ENCODE measurements around the gene NRXN2. TPM values are rescaled to one million over a fixed set of nuclear protein-coding genes. Genes with fewer than 3 reads are reported as not detected.

Gene NRXN2
- polyA plus RNA-seq, 1 of the 3 experiments (the other 2 are of a cell fraction): 0.15 TPM

DNA sequence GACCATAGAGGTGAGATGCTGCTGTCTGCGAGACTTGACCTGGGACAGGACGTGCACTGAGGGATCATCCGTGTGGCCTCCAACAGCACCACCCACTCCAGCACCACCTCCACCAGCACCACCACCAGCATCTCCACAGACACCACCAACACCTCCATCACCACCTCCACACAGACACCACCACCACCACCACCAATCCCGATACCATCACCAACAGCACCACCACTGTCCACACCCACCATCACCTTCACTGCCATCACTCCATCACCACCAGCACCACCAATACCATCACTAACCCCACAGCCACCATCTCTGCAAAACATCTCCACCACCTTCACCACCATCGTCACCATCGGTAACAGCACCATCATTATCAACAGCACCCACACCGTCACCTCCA lies 158.6 kb downstream of the NRXN2 start:
- Histone ChIP-seq H3K9ac (no peak overlapping the region), H4K20me1 (ENCODE audit: insufficient read depth) (no peaks in the 10 kb centered on the region), H3K79me2 (ENCODE audit: insufficient read depth) (no peaks in the 10 kb centered on the region), H3K9me2 (no peaks in the 10 kb centered on the region), H3F3A (replicated peaks; ENCODE audit: insufficient read depth) (no peaks in the 10 kb centered on the region), H3K36me3 (replicated peaks in 1 of 2; ENCODE audit: control insufficient read depth in 1 of 2, insufficient read depth in 2 of 2, low read length in 1 of 2) (no peaks in the 10 kb centered on the region), H3K27ac (ENCODE audit: low read depth in 2 of 2, low read length in 1 of 2) (no peak overlapping the region), H3K4me3 (ENCODE audit: low read depth in 2 of 2, low read length in 1 of 2) (no peak overlapping the region), H3K27me3 (ENCODE audit: insufficient read depth) (no peaks in the 10 kb centered on the region), H3K4me1 (ENCODE audit: control insufficient read depth in 1 of 2, insufficient read depth in 2 of 2, low read depth in 1 of 2, low read length in 1 of 2) (peaks cover 0 to 19% of the 10 kb centered on the region in 2 experiments; a peak in 2 of 4 replicates), H2AFZ (ENCODE audit: low read depth) (no peak overlapping the region), H3K4me2 (no peak overlapping the region), H3K9me3 (no peaks in the 10 kb centered on the region)
- ChIA-PET POLR2A (no interaction called here), CTCF (interaction anchor here (0.8 to 4.2 kb wide), 6 partner anchors 74 to 152 kb away, joined by 3 to 30 read pairs (median 6); no protein-coding TSS in a partner anchor)
- DNase-seq: no peak
- 87% methylated on average over 4 of the region's 7 CpGs for WGBS (ENCODE audit: low lambda C conversion rate)
- TF ChIP-seq RXRA (IDR thresholded peaks at IDR 0.05; ENCODE audit: borderline replicate concordance, low read depth) (no peak), EZH2phosphoT487 (IDR thresholded peaks at IDR 0.05; ENCODE audit: borderline replicate concordance, low read depth) (no peak), SIN3A (IDR thresholded peaks at IDR 0.05; ENCODE audit: borderline replicate concordance, low read depth, low read length) (no peak), RAD21 (IDR thresholded peaks at IDR 0.05; ENCODE audit: low read length) (no peak), TEAD4 (IDR thresholded peaks at IDR 0.05; ENCODE audit: borderline replicate concordance, insufficient read depth) (no peak), CHD2 (IDR thresholded peaks at IDR 0.05; ENCODE audit: low read length, partially characterized antibody) (no peak), GATA2 (CRISPR knock-in tag; IDR thresholded peaks at IDR 0.05) (no peak), NRF1 (IDR thresholded peaks at IDR 0.05; ENCODE audit: low read depth, low read length) (no peak), MEF2A (IDR thresholded peaks at IDR 0.05; ENCODE audit: borderline replicate concordance, low read depth) (no peak), MXI1 (IDR thresholded peaks at IDR 0.05; ENCODE audit: low read depth, low read length) (no peak), JUND (IDR thresholded peaks at IDR 0.05) (no peak), POLR2AphosphoS5 (IDR thresholded peaks at IDR 0.05; ENCODE audit: low read depth, low read length) (no peak)
- TF ChIP-seq, protein P1, sequence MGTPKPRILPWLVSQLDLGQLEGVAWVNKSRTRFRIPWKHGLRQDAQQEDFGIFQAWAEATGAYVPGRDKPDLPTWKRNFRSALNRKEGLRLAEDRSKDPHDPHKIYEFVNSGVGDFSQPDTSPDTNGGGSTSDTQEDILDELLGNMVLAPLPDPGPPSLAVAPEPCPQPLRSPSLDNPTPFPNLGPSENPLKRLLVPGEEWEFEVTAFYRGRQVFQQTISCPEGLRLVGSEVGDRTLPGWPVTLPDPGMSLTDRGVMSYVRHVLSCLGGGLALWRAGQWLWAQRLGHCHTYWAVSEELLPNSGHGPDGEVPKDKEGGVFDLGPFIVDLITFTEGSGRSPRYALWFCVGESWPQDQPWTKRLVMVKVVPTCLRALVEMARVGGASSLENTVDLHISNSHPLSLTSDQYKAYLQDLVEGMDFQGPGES (IDR thresholded peaks at IDR 0.05; ENCODE audit: low read depth, low read length): no peak
- TF ChIP-seq, protein P2, sequence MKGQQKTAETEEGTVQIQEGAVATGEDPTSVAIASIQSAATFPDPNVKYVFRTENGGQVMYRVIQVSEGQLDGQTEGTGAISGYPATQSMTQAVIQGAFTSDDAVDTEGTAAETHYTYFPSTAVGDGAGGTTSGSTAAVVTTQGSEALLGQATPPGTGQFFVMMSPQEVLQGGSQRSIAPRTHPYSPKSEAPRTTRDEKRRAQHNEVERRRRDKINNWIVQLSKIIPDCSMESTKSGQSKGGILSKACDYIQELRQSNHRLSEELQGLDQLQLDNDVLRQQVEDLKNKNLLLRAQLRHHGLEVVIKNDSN (IDR thresholded peaks at IDR 0.05; ENCODE audit: borderline replicate concordance, low read depth): no peak
- TF ChIP-seq, protein P3, sequence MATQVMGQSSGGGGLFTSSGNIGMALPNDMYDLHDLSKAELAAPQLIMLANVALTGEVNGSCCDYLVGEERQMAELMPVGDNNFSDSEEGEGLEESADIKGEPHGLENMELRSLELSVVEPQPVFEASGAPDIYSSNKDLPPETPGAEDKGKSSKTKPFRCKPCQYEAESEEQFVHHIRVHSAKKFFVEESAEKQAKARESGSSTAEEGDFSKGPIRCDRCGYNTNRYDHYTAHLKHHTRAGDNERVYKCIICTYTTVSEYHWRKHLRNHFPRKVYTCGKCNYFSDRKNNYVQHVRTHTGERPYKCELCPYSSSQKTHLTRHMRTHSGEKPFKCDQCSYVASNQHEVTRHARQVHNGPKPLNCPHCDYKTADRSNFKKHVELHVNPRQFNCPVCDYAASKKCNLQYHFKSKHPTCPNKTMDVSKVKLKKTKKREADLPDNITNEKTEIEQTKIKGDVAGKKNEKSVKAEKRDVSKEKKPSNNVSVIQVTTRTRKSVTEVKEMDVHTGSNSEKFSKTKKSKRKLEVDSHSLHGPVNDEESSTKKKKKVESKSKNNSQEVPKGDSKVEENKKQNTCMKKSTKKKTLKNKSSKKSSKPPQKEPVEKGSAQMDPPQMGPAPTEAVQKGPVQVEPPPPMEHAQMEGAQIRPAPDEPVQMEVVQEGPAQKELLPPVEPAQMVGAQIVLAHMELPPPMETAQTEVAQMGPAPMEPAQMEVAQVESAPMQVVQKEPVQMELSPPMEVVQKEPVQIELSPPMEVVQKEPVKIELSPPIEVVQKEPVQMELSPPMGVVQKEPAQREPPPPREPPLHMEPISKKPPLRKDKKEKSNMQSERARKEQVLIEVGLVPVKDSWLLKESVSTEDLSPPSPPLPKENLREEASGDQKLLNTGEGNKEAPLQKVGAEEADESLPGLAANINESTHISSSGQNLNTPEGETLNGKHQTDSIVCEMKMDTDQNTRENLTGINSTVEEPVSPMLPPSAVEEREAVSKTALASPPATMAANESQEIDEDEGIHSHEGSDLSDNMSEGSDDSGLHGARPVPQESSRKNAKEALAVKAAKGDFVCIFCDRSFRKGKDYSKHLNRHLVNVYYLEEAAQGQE (IDR thresholded peaks at IDR 0.05; ENCODE audit: low read depth, low read length): no peak
- TF ChIP-seq, protein P4, sequence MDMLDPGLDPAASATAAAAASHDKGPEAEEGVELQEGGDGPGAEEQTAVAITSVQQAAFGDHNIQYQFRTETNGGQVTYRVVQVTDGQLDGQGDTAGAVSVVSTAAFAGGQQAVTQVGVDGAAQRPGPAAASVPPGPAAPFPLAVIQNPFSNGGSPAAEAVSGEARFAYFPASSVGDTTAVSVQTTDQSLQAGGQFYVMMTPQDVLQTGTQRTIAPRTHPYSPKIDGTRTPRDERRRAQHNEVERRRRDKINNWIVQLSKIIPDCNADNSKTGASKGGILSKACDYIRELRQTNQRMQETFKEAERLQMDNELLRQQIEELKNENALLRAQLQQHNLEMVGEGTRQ (IDR thresholded peaks at IDR 0.05; ENCODE audit: borderline replicate concordance, low read depth, low read length): no peak
- TF ChIP-seq, protein P5, sequence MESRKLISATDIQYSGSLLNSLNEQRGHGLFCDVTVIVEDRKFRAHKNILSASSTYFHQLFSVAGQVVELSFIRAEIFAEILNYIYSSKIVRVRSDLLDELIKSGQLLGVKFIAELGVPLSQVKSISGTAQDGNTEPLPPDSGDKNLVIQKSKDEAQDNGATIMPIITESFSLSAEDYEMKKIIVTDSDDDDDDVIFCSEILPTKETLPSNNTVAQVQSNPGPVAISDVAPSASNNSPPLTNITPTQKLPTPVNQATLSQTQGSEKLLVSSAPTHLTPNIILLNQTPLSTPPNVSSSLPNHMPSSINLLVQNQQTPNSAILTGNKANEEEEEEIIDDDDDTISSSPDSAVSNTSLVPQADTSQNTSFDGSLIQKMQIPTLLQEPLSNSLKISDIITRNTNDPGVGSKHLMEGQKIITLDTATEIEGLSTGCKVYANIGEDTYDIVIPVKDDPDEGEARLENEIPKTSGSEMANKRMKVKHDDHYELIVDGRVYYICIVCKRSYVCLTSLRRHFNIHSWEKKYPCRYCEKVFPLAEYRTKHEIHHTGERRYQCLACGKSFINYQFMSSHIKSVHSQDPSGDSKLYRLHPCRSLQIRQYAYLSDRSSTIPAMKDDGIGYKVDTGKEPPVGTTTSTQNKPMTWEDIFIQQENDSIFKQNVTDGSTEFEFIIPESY (IDR thresholded peaks at IDR 0.05; ENCODE audit: borderline replicate concordance, low read depth): no peak
